Neural progenitor cell (in vitro differentiated cells): Measurements from ENCODE around the gene SLC35G1. TPM values are rescaled to one million over a fixed set of nuclear protein-coding genes. Genes with fewer than 3 reads are reported as not detected.
A peak's percentile ranks its signal among the peaks of the same experiment; 100 is the strongest.

Experiments
- DNase-seq: peaks from one replicate; pipeline ENCODE4 v3.0.0-alpha.2; 2016; ENCODE audit warnings: low spot score
- H2AFZ ChIP-seq: fragments of 200-600 bp; sonication (generic); replicated peaks from 2 replicates; pipeline ENCODE4 v1.6.1; 2016; ENCODE audit warnings: antibody characterized with exemption
- H3F3A ChIP-seq: fragments of 200-600 bp; sonication (generic); 2 replicates; pipeline ENCODE4 v1.6.1; 2016; ENCODE audit warnings: antibody characterized with exemption, low read depth
- H3K27ac ChIP-seq: fragments of 200-600 bp; sonication (generic); 2 replicates; pipeline ENCODE4 v1.5.1; 2016; ENCODE audit warnings: mild to moderate bottlenecking
- H3K27me3 ChIP-seq: fragments of 200-600 bp; sonication (generic); 2 replicates; pipeline ENCODE4 v1.6.1; 2016; ENCODE audit warnings: mild to moderate bottlenecking, moderate library complexity
- H3K36me3 ChIP-seq: fragments of 200-600 bp; sonication (generic); 2 replicates; pipeline ENCODE4 v1.5.1; 2016
- H3K4me1 ChIP-seq: fragments of 200-600 bp; sonication (generic); 2 replicates; pipeline ENCODE4 v1.6.1; 2016; ENCODE audit warnings: mixed run types
- H3K4me2 ChIP-seq: fragments of 200-600 bp; sonication (generic); 2 replicates; pipeline ENCODE4 v1.6.1; 2016
- H3K4me3 ChIP-seq: fragments of 200-600 bp; sonication (generic); 2 replicates; pipeline ENCODE4 v1.5.1; 2016
- H3K79me2 ChIP-seq: fragments of 200-600 bp; sonication (generic); 2 replicates; pipeline ENCODE4 v1.6.1; 2016; ENCODE audit warnings: low read depth
- H3K9ac ChIP-seq: fragments of 200-600 bp; sonication (generic); 2 replicates; pipeline ENCODE4 v1.6.1; 2016
- H3K9me3 ChIP-seq: fragments of 200-600 bp; sonication (generic); 2 replicates; pipeline ENCODE4 v1.5.1; 2016; ENCODE audit warnings: low read depth
- H4K20me1 ChIP-seq: fragments of 200-600 bp; sonication (generic); 2 replicates; pipeline ENCODE4 v1.6.1; 2016; ENCODE audit warnings: low read depth
- H3K27ac Mint-ChIP-seq: 3 replicates; pipeline ENCODE4 v1.8.0; 2021; ENCODE audit warnings: mixed read lengths
- H3K27me3 Mint-ChIP-seq: 2 replicates; pipeline ENCODE4 v1.8.0; 2022; ENCODE audit warnings: low read depth, mild to moderate bottlenecking, inconsistent platforms, moderate library complexity, mixed read lengths; ENCODE audit not compliant: insufficient read depth
- H3K36me3 Mint-ChIP-seq: 3 replicates; pipeline ENCODE4 v1.8.0; 2021; ENCODE audit warnings: mixed read lengths
- H3K4me1 Mint-ChIP-seq: 3 replicates; pipeline ENCODE4 v1.8.0; 2021; ENCODE audit warnings: mixed read lengths
- H3K4me3 Mint-ChIP-seq: 3 replicates; pipeline ENCODE4 v1.8.0; 2021; ENCODE audit warnings: mild to moderate bottlenecking, moderate library complexity, mixed read lengths
- H3K9me3 Mint-ChIP-seq: 3 replicates; pipeline ENCODE4 v1.8.0; 2020; ENCODE audit warnings: mixed read lengths
- EZH2 ChIP-seq: fragments of 200-600 bp; sonication (generic); IDR thresholded peaks from 2 replicates; pipeline ENCODE4 v1.6.1; 2017; ENCODE audit warnings: antibody characterized with exemption, mild to moderate bottlenecking, moderate library complexity
- EZH2phosphoT487 ChIP-seq: fragments of 200-600 bp; sonication (generic); IDR thresholded peaks from 2 replicates; pipeline ENCODE4 v1.6.1; 2017; ENCODE audit warnings: antibody characterized with exemption
- total RNA-seq: library from RNA; depleted of rRNA; stranded (reverse); fragments of >200 nt; gene quantifications from 2 replicates; pipeline ENCODE4 v1.2.3, GENCODE V29; 2015; ENCODE audit warnings: low replicate concordance
- TF ChIP-seq, protein P1 (sequence below): fragments of 200-600 bp; sonication (generic); IDR thresholded peaks from 2 replicates; pipeline ENCODE4 v1.5.1; 2017; ENCODE audit warnings: antibody characterized with exemption, mild to moderate bottlenecking

The SLC35G1 gene
- total RNA-seq, 1 donor from 2014 or later, result 14.6 TPM

- DNase-seq, result no peak
- H3K4me1 ChIP-seq, result no peaks in the 10 kb centered on the region
- H3K9me3 ChIP-seq, result no peaks in the 10 kb centered on the region
- H3K4me3 ChIP-seq, result no peak overlapping the region
- no peaks in the 10 kb centered on the region for H4K20me1 ChIP-seq
- TF ChIP-seq, protein P1, sequence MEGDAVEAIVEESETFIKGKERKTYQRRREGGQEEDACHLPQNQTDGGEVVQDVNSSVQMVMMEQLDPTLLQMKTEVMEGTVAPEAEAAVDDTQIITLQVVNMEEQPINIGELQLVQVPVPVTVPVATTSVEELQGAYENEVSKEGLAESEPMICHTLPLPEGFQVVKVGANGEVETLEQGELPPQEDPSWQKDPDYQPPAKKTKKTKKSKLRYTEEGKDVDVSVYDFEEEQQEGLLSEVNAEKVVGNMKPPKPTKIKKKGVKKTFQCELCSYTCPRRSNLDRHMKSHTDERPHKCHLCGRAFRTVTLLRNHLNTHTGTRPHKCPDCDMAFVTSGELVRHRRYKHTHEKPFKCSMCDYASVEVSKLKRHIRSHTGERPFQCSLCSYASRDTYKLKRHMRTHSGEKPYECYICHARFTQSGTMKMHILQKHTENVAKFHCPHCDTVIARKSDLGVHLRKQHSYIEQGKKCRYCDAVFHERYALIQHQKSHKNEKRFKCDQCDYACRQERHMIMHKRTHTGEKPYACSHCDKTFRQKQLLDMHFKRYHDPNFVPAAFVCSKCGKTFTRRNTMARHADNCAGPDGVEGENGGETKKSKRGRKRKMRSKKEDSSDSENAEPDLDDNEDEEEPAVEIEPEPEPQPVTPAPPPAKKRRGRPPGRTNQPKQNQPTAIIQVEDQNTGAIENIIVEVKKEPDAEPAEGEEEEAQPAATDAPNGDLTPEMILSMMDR, result no peak
- TF ChIP-seq EZH2phosphoT487 (no peak), EZH2 (no peak)
- H3K4me2 ChIP-seq, result no peak overlapping the region
- Mint-ChIP-seq H3K36me3 (peaks cover 8% of the 10 kb centered on the region), H3K9me3 (no peaks in the 10 kb centered on the region), H3K27me3 (no peaks in the 10 kb centered on the region), H3K4me1 (no peaks in the 10 kb centered on the region), H3K27ac (no peak overlapping the region), H3K4me3 (no peak overlapping the region)
- H3K27ac ChIP-seq, result no peak overlapping the region
- no peak overlapping the region for H2AFZ ChIP-seq
- peaks cover 14% of the 10 kb centered on the region for H3F3A ChIP-seq
- H3K27me3 ChIP-seq, result no peaks in the 10 kb centered on the region
- no peak overlapping the region for H3K9ac ChIP-seq
- H3K79me2 ChIP-seq, result no peaks in the 10 kb centered on the region
- no peaks in the 10 kb centered on the region for H3K36me3 ChIP-seq
Observed at GRCh38 chr10:93917821-93918220, 24.0 kb downstream of the SLC35G1 start.

DNA sequence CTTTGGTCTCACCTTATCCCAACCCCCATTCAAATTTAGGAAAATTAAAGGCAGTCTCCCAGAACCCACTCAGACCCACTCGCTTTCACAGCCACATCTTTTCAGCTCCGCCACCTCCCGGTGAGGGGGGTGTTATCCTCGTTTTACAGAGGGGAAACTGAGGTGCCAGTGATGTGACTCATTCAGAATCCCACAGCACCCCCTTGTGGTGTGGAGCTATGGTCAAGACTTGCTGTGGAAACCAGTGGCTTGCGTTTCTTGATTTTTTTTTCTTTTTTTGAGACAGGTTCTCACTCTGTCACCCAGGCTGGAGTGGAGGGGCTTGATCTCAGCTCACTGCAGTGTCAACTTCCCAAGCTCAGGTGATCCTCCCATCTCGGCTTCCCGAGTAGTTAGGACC lies 27.6 kb downstream of the SLC35G1 start:
- peak; percentile 30 for DNase-seq
- Histone ChIP-seq H3K36me3 (no peaks in the 10 kb centered on the region), H3K9me3 (no peaks in the 10 kb centered on the region), H4K20me1 (no peaks in the 10 kb centered on the region), H3K4me1 (no peaks in the 10 kb centered on the region), H3F3A (no peaks in the 10 kb centered on the region), H3K79me2 (no peaks in the 10 kb centered on the region), H3K4me3 (no peak overlapping the region), H3K27me3 (no peaks in the 10 kb centered on the region), H2AFZ (no peak overlapping the region), H3K9ac (no peak overlapping the region), H3K27ac (no peak overlapping the region), H3K4me2 (no peak overlapping the region)
- H3K4me1 Mint-ChIP-seq, result no peaks in the 10 kb centered on the region
- H3K36me3 Mint-ChIP-seq, result peaks cover 6% of the 10 kb centered on the region
- H3K27me3 Mint-ChIP-seq, result no peaks in the 10 kb centered on the region
- TF ChIP-seq, protein P1, result peak; percentile 59
- TF ChIP-seq EZH2phosphoT487, result no peak
- no peak overlapping the region for H3K4me3 Mint-ChIP-seq
- H3K27ac Mint-ChIP-seq, result no peak overlapping the region
- peaks cover under 1% of the 10 kb centered on the region for H3K9me3 Mint-ChIP-seq

DNA sequence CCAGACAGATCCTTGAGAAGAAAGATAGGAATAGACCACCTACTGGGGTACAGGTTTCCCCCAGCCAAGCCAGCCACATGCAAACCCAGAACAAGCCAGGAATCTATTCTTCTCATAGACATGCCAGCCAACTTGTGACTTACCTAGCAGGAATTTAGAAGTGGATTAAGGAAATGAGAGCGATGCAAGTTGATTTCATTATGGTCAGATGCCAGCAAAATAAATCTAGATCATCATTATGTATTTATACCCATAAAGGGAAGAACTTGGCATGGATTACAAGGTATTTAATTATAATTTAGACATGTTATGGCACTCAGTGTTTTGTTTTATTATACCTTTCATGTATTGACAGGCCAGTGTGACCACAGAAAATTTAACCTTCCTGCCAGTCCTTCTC lies 32.8 kb downstream of the SLC35G1 start:
- Mint-ChIP-seq H3K4me1 (no peaks in the 10 kb centered on the region), H3K27ac (no peak overlapping the region), H3K36me3 (peaks cover 7% of the 10 kb centered on the region), H3K9me3 (peaks cover 31% of the 10 kb centered on the region), H3K27me3 (no peaks in the 10 kb centered on the region), H3K4me3 (no peak overlapping the region)
- DNase-seq, result no peak
- H4K20me1 ChIP-seq, result no peaks in the 10 kb centered on the region
- H3K79me2 ChIP-seq, result no peaks in the 10 kb centered on the region
- H3K9me3 ChIP-seq, result no peaks in the 10 kb centered on the region
- TF ChIP-seq, protein P1, result no peak
- H3K4me1 ChIP-seq, result no peaks in the 10 kb centered on the region
- H3K27ac ChIP-seq, result no peak overlapping the region
- H3K36me3 ChIP-seq, result no peaks in the 10 kb centered on the region
- H3K4me2 ChIP-seq, result no peak overlapping the region
- H3K4me3 ChIP-seq, result no peak overlapping the region
- no peaks in the 10 kb centered on the region for H3K27me3 ChIP-seq
- H3F3A ChIP-seq, result no peaks in the 10 kb centered on the region
- H3K9ac ChIP-seq, result no peak overlapping the region
- H2AFZ ChIP-seq, result no peak overlapping the region

GRCh38 chr10:93938140-93938539 lies 44.4 kb downstream of the SLC35G1 start:
- no peak overlapping the region for H3K27ac Mint-ChIP-seq
- no peaks in the 10 kb centered on the region for H3K4me1 ChIP-seq
- H3K36me3 ChIP-seq, result no peaks in the 10 kb centered on the region
- no peak overlapping the region for H3K4me3 Mint-ChIP-seq
- peaks cover 2% of the 10 kb centered on the region for H3K36me3 Mint-ChIP-seq
- H3K27ac ChIP-seq, result no peak overlapping the region
- H3F3A ChIP-seq, result no peaks in the 10 kb centered on the region
- no peaks in the 10 kb centered on the region for H3K27me3 Mint-ChIP-seq
- H4K20me1 ChIP-seq, result no peaks in the 10 kb centered on the region
- H3K4me3 ChIP-seq, result no peak overlapping the region
- H3K4me1 Mint-ChIP-seq, result no peaks in the 10 kb centered on the region
- no peak overlapping the region for H3K4me2 ChIP-seq
- TF ChIP-seq, protein P1, result no peak
- TF ChIP-seq EZH2phosphoT487, result no peak
- no peak for TF ChIP-seq EZH2
- H3K9me3 ChIP-seq, result no peaks in the 10 kb centered on the region
- no peak overlapping the region for H2AFZ ChIP-seq
- no peaks in the 10 kb centered on the region for H3K79me2 ChIP-seq
- H3K9me3 Mint-ChIP-seq, result peaks cover 2% of the 10 kb centered on the region
- H3K9ac ChIP-seq, result no peak overlapping the region
- H3K27me3 ChIP-seq, result no peaks in the 10 kb centered on the region
- no peak for DNase-seq
